BLaER1 treated with 17β-estradiol and CSF1 and Interleukin-3, amounts not matched to agents 10 nM and 100 nM (cell line): ENCODE results near the gene KLC3.

Experiments
- H3K27ac ChIP-seq, 11 experiments: shearing (Covaris generic); formaldehyde crosslinking; 2 replicates each; pipeline ENCODE4 v1.8.1; 2022
- H3K27me3 ChIP-seq, 11 experiments: shearing (Covaris generic); formaldehyde crosslinking; 2 replicates each; pipeline ENCODE4 v1.8.1; 2022
- H3K36me3 ChIP-seq, 11 experiments: shearing (Covaris generic); formaldehyde crosslinking; 2 replicates each; pipeline ENCODE4 v1.8.1; 2022
- H3K4me1 ChIP-seq, 10 experiments: shearing (Covaris generic); formaldehyde crosslinking; 2 replicates each; pipeline ENCODE4 v1.8.1; 2022
- H3K4me2 ChIP-seq, 11 experiments: shearing (Covaris generic); formaldehyde crosslinking; 2 replicates each; pipeline ENCODE4 v1.8.1; 2022
- H3K4me3 ChIP-seq, 10 experiments: shearing (Covaris generic); formaldehyde crosslinking; 2 replicates each; pipeline ENCODE4 v1.8.1; 2022
- H3K9ac ChIP-seq, 11 experiments: shearing (Covaris generic); formaldehyde crosslinking; 2 replicates each; pipeline ENCODE4 v1.8.1; 2022
- H3K9me3 ChIP-seq, 11 experiments: shearing (Covaris generic); formaldehyde crosslinking; replicated peaks in 1 of 11; 2 replicates each; pipeline ENCODE4 v1.8.1; 2022
- H4K20me1 ChIP-seq, 11 experiments: shearing (Covaris generic); formaldehyde crosslinking; 2 replicates each; pipeline ENCODE4 v1.8.1; 2022
- Cebpa-rat ChIP-seq, 11 experiments: shearing (Covaris generic); IDR thresholded peaks; 2 replicates each; pipeline ENCODE4 v1.8.1; 2022

The KLC3 gene

GRCh38 chr19:45368737-45369340, 28.3 kb downstream of the KLC3 start:
- Histone ChIP-seq H3K27me3 (no peaks in the 10 kb centered on the region), H3K4me3 (no peak overlapping the region; a peak in 1 of 20 replicates), H3K27ac (no peak overlapping the region), H3K4me1 (peaks cover 31 to 42% (median 34%) of the 10 kb centered on the region in 10 experiments), H3K4me2 (peak overlapping the region; percentile 87 to 99 (median 95); a peak in 20 of 22 replicates), H3K9ac (peak overlapping the region in 1 of 11 experiments; percentile 83; a peak in 3 of 22 replicates), H3K36me3 (peaks cover 8 to 26% (median 18%) of the 10 kb centered on the region in 11 experiments; a peak in 18 of 22 replicates), H3K9me3 (no peaks in the 10 kb centered on the region), H4K20me1 (peaks cover 0 to 4% (median 0%) of the 10 kb centered on the region in 11 experiments; a peak in 2 of 22 replicates)
- no peak for TF ChIP-seq Cebpa-rat (IDR thresholded peaks at IDR 0.05)

- peak within 1 kb of the TSS; percentile 71 to 86 (median 82) for H3K9ac ChIP-seq
- H3K36me3 ChIP-seq: peaks cover 0 to 9% (median 3%) of the 10 kb centered on the region in 11 experiments; a peak in 8 of 22 replicates
- H3K4me2 ChIP-seq: peak within 1 kb of the TSS; percentile 87 to 99 (median 95)
- peak within 1 kb of the TSS; percentile 53 to 82 (median 78); a peak in 21 of 22 replicates for H3K27ac ChIP-seq
- peaks cover 31 to 42% (median 34%) of the 10 kb centered on the region in 10 experiments for H3K4me1 ChIP-seq
- no peak for TF ChIP-seq Cebpa-rat (IDR thresholded peaks at IDR 0.05)
- peak within 1 kb of the TSS; percentile 63 to 86 (median 78) for H3K4me3 ChIP-seq
- H4K20me1 ChIP-seq: no peaks in the 10 kb centered on the region; a peak in 1 of 22 replicates
- no peaks in the 10 kb centered on the region for H3K27me3 ChIP-seq
- no peaks in the 10 kb centered on the region for H3K9me3 ChIP-seq
Observed at GRCh38 chr19:45370410-45371204, 30.1 kb downstream of the KLC3 start, which contains the start of gene ERCC2. TSS of gene ERCC2 (minus strand) at chr19:45370573. CDS start at chr19:45370540, 33 bp downstream.

- no peaks in the 10 kb centered on the region for H3K27me3 ChIP-seq
- no peak for TF ChIP-seq Cebpa-rat (IDR thresholded peaks at IDR 0.05)
- no peak overlapping the region for H3K4me3 ChIP-seq
- no peaks in the 10 kb centered on the region for H3K9me3 ChIP-seq
- H3K27ac ChIP-seq: no peak overlapping the region
- no peak overlapping the region for H3K9ac ChIP-seq
- no peaks in the 10 kb centered on the region for H4K20me1 ChIP-seq
- no peaks in the 10 kb centered on the region for H3K36me3 ChIP-seq
- peaks cover 7 to 18% (median 12%) of the 10 kb centered on the region in 10 experiments; a peak in 18 of 20 replicates for H3K4me1 ChIP-seq
- peak overlapping the region in 8 of 11 experiments; percentile 13 to 47 (median 32); a peak in 11 of 22 replicates for H3K4me2 ChIP-seq
Observed at GRCh38 chr19:45376045-45376724, 35.6 kb downstream of the KLC3 start.

- H3K9me3 ChIP-seq: no peaks in the 10 kb centered on the region
- peaks cover 6 to 15% (median 10%) of the 10 kb centered on the region in 10 experiments; a peak in 18 of 20 replicates for H3K4me1 ChIP-seq
- no peak for TF ChIP-seq Cebpa-rat (IDR thresholded peaks at IDR 0.05)
- peak overlapping the region in 2 of 11 experiments; percentile 5 to 15; a peak in 1 of 22 replicates for H3K4me2 ChIP-seq
- no peak overlapping the region for H3K4me3 ChIP-seq
- no peak overlapping the region for H3K9ac ChIP-seq
- H3K36me3 ChIP-seq: no peaks in the 10 kb centered on the region
- H3K27me3 ChIP-seq: peaks cover 2 to 6% (median 4%) of the 10 kb centered on the region in 11 experiments; a peak in 20 of 22 replicates
- no peak overlapping the region for H3K27ac ChIP-seq
- H4K20me1 ChIP-seq: no peaks in the 10 kb centered on the region
Observed at GRCh38 chr19:45380107-45380506, 39.6 kb downstream of the KLC3 start.

GRCh38 chr19:45382426-45382825, 41.9 kb downstream of the KLC3 start:
- no peak overlapping the region for H3K4me3 ChIP-seq

GRCh38 chr19:45385392-45386221, 45.1 kb downstream of the KLC3 start:
- H3K36me3 ChIP-seq: no peaks in the 10 kb centered on the region
- no peak for TF ChIP-seq Cebpa-rat (IDR thresholded peaks at IDR 0.05)
- peaks cover 0 to 20% (median 6%) of the 10 kb centered on the region in 10 experiments; a peak in 9 of 20 replicates for H3K4me1 ChIP-seq
- no peak overlapping the region for H3K9ac ChIP-seq
- no peaks in the 10 kb centered on the region for H4K20me1 ChIP-seq
- H3K4me3 ChIP-seq: no peak overlapping the region
- peaks cover 16 to 30% (median 19%) of the 10 kb centered on the region in 11 experiments for H3K27me3 ChIP-seq
- H3K4me2 ChIP-seq: no peak overlapping the region
- no peak overlapping the region for H3K27ac ChIP-seq
- no peaks in the 10 kb centered on the region for H3K9me3 ChIP-seq

More at GRCh38 chr19:45382426-45382825, 41.9 kb downstream of the KLC3 start:
- Histone ChIP-seq H3K36me3 (no peaks in the 10 kb centered on the region), H3K9ac (no peak overlapping the region), H3K4me1 (peaks cover 3 to 11% (median 8%) of the 10 kb centered on the region in 10 experiments; a peak in 17 of 20 replicates), H3K27ac (no peak overlapping the region), H3K27me3 (peaks cover 16 to 27% (median 19%) of the 10 kb centered on the region in 11 experiments), H3K9me3 (no peaks in the 10 kb centered on the region), H4K20me1 (no peaks in the 10 kb centered on the region), H3K4me2 (no peak overlapping the region)
- no peak for TF ChIP-seq Cebpa-rat (IDR thresholded peaks at IDR 0.05)

- TF ChIP-seq Cebpa-rat (IDR thresholded peaks at IDR 0.05): no peak
- peaks cover under 1 to 13% (median 4%) of the 10 kb centered on the region in 11 experiments; a peak in 18 of 22 replicates for H3K27me3 ChIP-seq
- no peaks in the 10 kb centered on the region for H3K9me3 ChIP-seq
- peaks cover 0 to 6% (median 0%) of the 10 kb centered on the region in 11 experiments; a peak in 3 of 22 replicates for H4K20me1 ChIP-seq
- peak overlapping the region in 1 of 11 experiments; percentile 13; a peak in 1 of 22 replicates for H3K9ac ChIP-seq
- peaks cover 5 to 24% (median 13%) of the 10 kb centered on the region in 10 experiments; a peak in 17 of 20 replicates for H3K4me1 ChIP-seq
- H3K36me3 ChIP-seq: no peaks in the 10 kb centered on the region
- H3K4me2 ChIP-seq: peak overlapping the region in 5 of 11 experiments; percentile 27 to 59 (median 41); a peak in 11 of 22 replicates
- H3K27ac ChIP-seq: peak overlapping the region in 2 of 11 experiments; percentile 9 to 12; a peak in 2 of 22 replicates
- no peak overlapping the region for H3K4me3 ChIP-seq
Observed at GRCh38 chr19:45391346-45391745, 50.8 kb downstream of the KLC3 start.
